ENCODE measurements around the gene CRTC3. TPM values are rescaled to one million over a fixed set of nuclear protein-coding genes. Genes with fewer than 3 reads are reported as not detected.

CRTC3 gene
- total and polyA plus RNA-seq, 2 of the 13 experiments (the other 11 are each of a cell fraction or from before 2014, with no cell fraction given): 8.4 to 11.8 TPM

GRCh38 chr15:90489944-90490343 lies 39.8 kb upstream of the CRTC3 start (continued):
- TF ChIP-seq ZNF18 (CRISPR knock-in tag; IDR thresholded peaks at IDR 0.05; ENCODE audit: insufficient replicate concordance) (no peak), KDM1A (CRISPR knock-in tag; IDR thresholded peaks at IDR 0.05) (0 out of 2 replicates have a peak, but pooled peaks have one; percentile 42), ZNF577 (CRISPR knock-in tag; IDR thresholded peaks at IDR 0.05; ENCODE audit: borderline replicate concordance, low read depth) (no peak), ZNF709 (CRISPR knock-in tag; IDR thresholded peaks at IDR 0.05) (peak; percentile 54; the same call in 1 of the 2 replicates), DDIT3 (CRISPR knock-in tag; IDR thresholded peaks at IDR 0.05) (0 out of 2 replicates have a peak, but pooled peaks have one; percentile 59), ZNF740 (CRISPR knock-in tag; IDR thresholded peaks at IDR 0.05) (no peak), PBX3 (CRISPR knock-in tag; IDR thresholded peaks at IDR 0.05; ENCODE audit: borderline replicate concordance) (no peak), ZNF784 (CRISPR knock-in tag; IDR thresholded peaks at IDR 0.05; ENCODE audit: borderline replicate concordance) (peak; percentile 48; the same call in 1 of the 2 replicates), SIX1 (CRISPR knock-in tag; IDR thresholded peaks at IDR 0.05; ENCODE audit: borderline replicate concordance) (peak; percentile 86; the same call in 1 of the 2 replicates), DRAP1 (CRISPR knock-in tag; IDR thresholded peaks at IDR 0.05) (no peak; the same call in 1 of the 2 replicates), ZHX2 (IDR thresholded peaks at IDR 0.05; ENCODE audit: low read depth) (peak; percentile 54; the same call in 1 of the 2 replicates), ZHX2 (CRISPR knock-in tag; IDR thresholded peaks at IDR 0.05; ENCODE audit: borderline replicate concordance) (no peak; the same call in 1 of the 2 replicates), CEBPZ (IDR thresholded peaks at IDR 0.05; ENCODE audit: low read length) (no peak)
